ENCODE measurements around the gene SPEN. TPM values are rescaled to one million over a fixed set of nuclear protein-coding genes. Genes with fewer than 3 reads are reported as not detected.

SPEN gene
- total RNA-seq, 2 experiments from 2014 or later: 73.5 to 76.7 TPM

DNA sequence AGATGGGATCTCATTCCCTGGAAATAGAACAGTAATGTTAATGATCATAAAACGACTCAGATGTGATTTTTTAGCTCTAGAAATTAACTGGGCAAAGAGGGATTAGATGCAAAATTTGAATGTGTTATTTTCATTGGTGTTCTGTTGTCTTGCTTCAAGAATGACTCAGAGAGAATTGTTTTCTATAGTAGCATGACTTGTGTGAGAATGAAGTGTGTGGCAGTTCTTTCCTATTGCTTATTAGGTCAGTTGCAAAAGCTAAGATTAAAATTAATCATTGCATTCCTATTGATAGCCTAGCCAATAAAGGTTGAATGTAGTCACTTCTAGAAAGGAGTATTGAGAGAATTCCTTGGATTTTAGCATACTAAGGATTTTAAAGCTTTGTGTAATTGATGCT, 22.9 kb downstream of the SPEN start:
- Mint-ChIP-seq H3K27ac (peak overlapping the region; percentile 13), H3K9me3 (no peaks in the 10 kb centered on the region), H3K4me1 (ENCODE audit: low read depth) (peaks cover 71% of the 10 kb centered on the region), H3K36me3 (ENCODE audit: low read depth) (peaks cover 32% of the 10 kb centered on the region), H3K27me3 (no peaks in the 10 kb centered on the region), H3K4me3 (no peak overlapping the region)
- Histone ChIP-seq H3K27me3 (ENCODE audit: control insufficient read depth in 1 of 2, insufficient read depth in 2 of 2, low read length in 2 of 2) (no peaks in the 10 kb centered on the region), H3K36me3 (ENCODE audit: insufficient read depth, low read length) (peaks cover 13% of the 10 kb centered on the region), H3K4me3 (ENCODE audit: low read length) (no peak overlapping the region), H3K27ac (ENCODE audit: low read depth in 1 of 2, low read length in 2 of 2) (no peak overlapping the region), H3K9me3 (ENCODE audit: control insufficient read depth in 1 of 2, insufficient read depth in 1 of 2, low read length in 2 of 2) (no peaks in the 10 kb centered on the region), H3K4me1 (ENCODE audit: insufficient read depth, low read length) (peaks cover 16% of the 10 kb centered on the region)
- TF ChIP-seq, protein P1, sequence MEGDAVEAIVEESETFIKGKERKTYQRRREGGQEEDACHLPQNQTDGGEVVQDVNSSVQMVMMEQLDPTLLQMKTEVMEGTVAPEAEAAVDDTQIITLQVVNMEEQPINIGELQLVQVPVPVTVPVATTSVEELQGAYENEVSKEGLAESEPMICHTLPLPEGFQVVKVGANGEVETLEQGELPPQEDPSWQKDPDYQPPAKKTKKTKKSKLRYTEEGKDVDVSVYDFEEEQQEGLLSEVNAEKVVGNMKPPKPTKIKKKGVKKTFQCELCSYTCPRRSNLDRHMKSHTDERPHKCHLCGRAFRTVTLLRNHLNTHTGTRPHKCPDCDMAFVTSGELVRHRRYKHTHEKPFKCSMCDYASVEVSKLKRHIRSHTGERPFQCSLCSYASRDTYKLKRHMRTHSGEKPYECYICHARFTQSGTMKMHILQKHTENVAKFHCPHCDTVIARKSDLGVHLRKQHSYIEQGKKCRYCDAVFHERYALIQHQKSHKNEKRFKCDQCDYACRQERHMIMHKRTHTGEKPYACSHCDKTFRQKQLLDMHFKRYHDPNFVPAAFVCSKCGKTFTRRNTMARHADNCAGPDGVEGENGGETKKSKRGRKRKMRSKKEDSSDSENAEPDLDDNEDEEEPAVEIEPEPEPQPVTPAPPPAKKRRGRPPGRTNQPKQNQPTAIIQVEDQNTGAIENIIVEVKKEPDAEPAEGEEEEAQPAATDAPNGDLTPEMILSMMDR (IDR thresholded peaks at IDR 0.05): no peak
- DNase-seq (no peak), ATAC-seq (ENCODE audit: poor library complexity) (no peak)
- intact Hi-C loops (cut with DNase I, micrococcal nuclease): no loop called here
- ChIA-PET CTCF (interaction anchor here (0.5 kb wide), 1 partner anchor 55 kb away, joined by 3 read pairs; no protein-coding TSS in a partner anchor), POLR2A (interaction anchor here (1.0 kb wide), 1 partner anchor 22 kb away, joined by 4 read pairs; no protein-coding TSS in a partner anchor)

DNA sequence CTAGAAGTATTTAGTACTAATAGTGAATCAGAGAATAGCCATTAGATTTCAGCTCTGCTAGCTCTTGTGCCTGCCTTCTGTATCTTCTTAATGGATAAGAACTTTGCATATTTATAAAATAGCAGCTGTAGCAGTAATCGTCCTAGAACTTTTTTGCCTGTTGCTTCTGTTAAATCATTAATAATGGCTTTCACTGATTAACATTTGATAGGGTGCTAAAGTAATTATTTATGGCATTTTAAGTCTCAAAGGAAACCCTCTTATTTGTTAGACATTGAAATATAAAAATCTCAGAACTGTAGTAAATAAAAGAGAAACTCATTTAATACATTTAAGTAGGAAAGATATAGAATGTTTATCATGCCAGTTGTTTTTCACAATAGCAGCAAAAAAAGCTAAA, 27.0 kb downstream of the SPEN start:
- no peak overlapping the region for H3K4me3 ChIP-seq (ENCODE audit: low read length)
- H3K36me3 Mint-ChIP-seq (ENCODE audit: low read depth): peaks cover 55% of the 10 kb centered on the region
- ATAC-seq (ENCODE audit: poor library complexity) (no peak), DNase-seq (no peak)
- ChIA-PET CTCF (interaction anchor here (0.8 to 1.1 kb wide), 3 partner anchors 41 to 59 kb away, joined by 3 read pairs; no protein-coding TSS in a partner anchor), POLR2A (no interaction called here)
- H3K4me1 Mint-ChIP-seq (ENCODE audit: low read depth): peaks cover 61% of the 10 kb centered on the region
- intact Hi-C loops (cut with DNase I, micrococcal nuclease): no loop called here
- no peaks in the 10 kb centered on the region for H3K9me3 Mint-ChIP-seq
- peak overlapping the region; percentile 25 for H3K27ac Mint-ChIP-seq
- TF ChIP-seq, protein P1 (IDR thresholded peaks at IDR 0.05): no peak
- no peak overlapping the region for H3K4me3 Mint-ChIP-seq
- no peaks in the 10 kb centered on the region for H3K9me3 ChIP-seq (ENCODE audit: control insufficient read depth in 1 of 2, insufficient read depth in 1 of 2, low read length in 2 of 2)
- H3K27me3 Mint-ChIP-seq: no peaks in the 10 kb centered on the region
- no peak overlapping the region for H3K27ac ChIP-seq (ENCODE audit: low read depth in 1 of 2, low read length in 2 of 2)
- H3K27me3 ChIP-seq (ENCODE audit: control insufficient read depth in 1 of 2, insufficient read depth in 2 of 2, low read length in 2 of 2): no peaks in the 10 kb centered on the region
- H3K4me1 ChIP-seq (ENCODE audit: insufficient read depth, low read length): peaks cover 6% of the 10 kb centered on the region
- peaks cover 26% of the 10 kb centered on the region for H3K36me3 ChIP-seq (ENCODE audit: insufficient read depth, low read length)

DNA sequence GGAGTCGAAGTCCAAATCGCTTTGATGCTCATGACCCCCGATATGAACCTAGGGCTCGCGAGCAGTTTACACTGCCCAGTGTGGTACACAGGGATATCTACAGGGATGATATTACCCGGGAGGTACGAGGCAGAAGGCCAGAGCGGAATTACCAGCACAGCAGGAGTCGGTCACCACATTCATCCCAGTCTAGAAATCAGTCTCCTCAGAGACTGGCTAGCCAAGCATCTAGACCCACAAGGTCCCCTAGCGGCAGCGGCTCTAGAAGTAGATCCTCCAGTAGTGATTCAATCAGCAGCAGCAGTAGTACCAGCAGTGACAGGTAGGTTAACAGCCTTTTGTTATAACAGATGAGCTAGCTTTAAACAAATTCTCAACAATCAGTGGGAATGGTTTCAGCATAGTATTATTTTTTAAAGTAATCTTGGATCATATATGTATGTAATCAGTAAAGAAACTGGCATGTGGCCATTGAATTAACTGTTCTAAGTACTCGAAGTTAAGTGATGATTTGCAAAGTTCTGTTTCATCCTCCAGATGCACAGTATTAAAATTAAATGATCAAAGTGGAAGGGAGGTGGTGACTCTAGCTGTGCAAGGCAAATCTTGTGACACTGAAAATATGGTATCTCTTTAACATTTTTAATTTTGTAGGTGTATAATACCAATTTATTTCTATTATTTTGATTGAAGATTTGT, 29.0 kb downstream of the SPEN start:
- peaks cover 61% of the 10 kb centered on the region for H3K4me1 Mint-ChIP-seq (ENCODE audit: low read depth)
- Histone ChIP-seq H3K27ac (ENCODE audit: low read depth in 1 of 2, low read length in 2 of 2) (no peak overlapping the region), H3K36me3 (ENCODE audit: insufficient read depth, low read length) (peaks cover 26% of the 10 kb centered on the region), H3K9me3 (ENCODE audit: control insufficient read depth in 1 of 2, insufficient read depth in 1 of 2, low read length in 2 of 2) (no peaks in the 10 kb centered on the region), H3K4me3 (ENCODE audit: low read length) (no peak overlapping the region), H3K27me3 (ENCODE audit: control insufficient read depth in 1 of 2, insufficient read depth in 2 of 2, low read length in 2 of 2) (no peaks in the 10 kb centered on the region), H3K4me1 (ENCODE audit: insufficient read depth, low read length) (peaks cover 10% of the 10 kb centered on the region)
- intact Hi-C loops (cut with DNase I, micrococcal nuclease): no loop called here
- POLR2A ChIA-PET: interaction anchor here (0.7 to 1.8 kb wide), 3 partner anchors 29 to 93 kb away, joined by 3 to 9 read pairs (median 9); partner anchors contain the start of gene SPEN
- CTCF ChIA-PET: interaction anchor here (0.9 to 2.0 kb wide), 2 partner anchors 13 to 61 kb away, joined by 3 to 10 read pairs; no protein-coding TSS in a partner anchor
- DNase-seq (peak in 1 of 14 experiments; percentile 31), ATAC-seq (ENCODE audit: poor library complexity) (peak; percentile 43)
- no peak overlapping the region for H3K27ac Mint-ChIP-seq
- no peak overlapping the region for H3K4me3 Mint-ChIP-seq
- no peaks in the 10 kb centered on the region for H3K27me3 Mint-ChIP-seq
- no peaks in the 10 kb centered on the region for H3K9me3 Mint-ChIP-seq
- peaks cover 63% of the 10 kb centered on the region for H3K36me3 Mint-ChIP-seq (ENCODE audit: low read depth)
- TF ChIP-seq, protein P1 (IDR thresholded peaks at IDR 0.05): no peak
